ENCODE data around the gene UVSSA. TPM values are rescaled to one million over a fixed set of nuclear protein-coding genes. Genes with fewer than 3 reads are reported as not detected.

Gene UVSSA
- total RNA-seq, 1 donor from 2014 or later, result 22.8 TPM

DNA sequence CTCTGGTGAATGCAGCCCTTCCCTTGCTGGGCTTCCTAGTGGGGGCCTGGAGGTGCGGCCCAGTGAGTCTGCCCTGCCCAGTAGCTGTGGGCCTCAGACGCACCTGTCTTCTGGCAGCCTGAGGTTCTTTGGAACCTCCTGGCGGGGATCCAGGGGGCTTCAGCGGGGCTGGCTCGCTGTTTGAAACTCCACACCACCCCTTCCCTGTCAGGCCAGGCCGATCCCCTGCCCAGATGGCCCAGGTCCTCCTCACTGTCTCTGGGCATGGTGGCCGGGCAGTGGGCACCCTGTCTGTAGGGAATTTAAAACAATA lies 69.9 kb downstream of the UVSSA start:
- H3K36me3 Mint-ChIP-seq (ENCODE audit: low read depth), result no peaks in the 10 kb centered on the region
- H3K9me3 Mint-ChIP-seq, result no peaks in the 10 kb centered on the region
- no peaks in the 10 kb centered on the region for H3K4me1 Mint-ChIP-seq
- no peak overlapping the region for H3K27ac Mint-ChIP-seq (ENCODE audit: unreplicated experiment)
- DNase-seq (ENCODE audit: low read depth, low spot score), result no peak
- no peak for TF ChIP-seq CTCF (conservative IDR thresholded peaks at IDR 0.05)
- no peak overlapping the region for H3K4me3 Mint-ChIP-seq
- peaks cover 46% of the 10 kb centered on the region for H3K27me3 Mint-ChIP-seq (ENCODE audit: low read depth)

DNA sequence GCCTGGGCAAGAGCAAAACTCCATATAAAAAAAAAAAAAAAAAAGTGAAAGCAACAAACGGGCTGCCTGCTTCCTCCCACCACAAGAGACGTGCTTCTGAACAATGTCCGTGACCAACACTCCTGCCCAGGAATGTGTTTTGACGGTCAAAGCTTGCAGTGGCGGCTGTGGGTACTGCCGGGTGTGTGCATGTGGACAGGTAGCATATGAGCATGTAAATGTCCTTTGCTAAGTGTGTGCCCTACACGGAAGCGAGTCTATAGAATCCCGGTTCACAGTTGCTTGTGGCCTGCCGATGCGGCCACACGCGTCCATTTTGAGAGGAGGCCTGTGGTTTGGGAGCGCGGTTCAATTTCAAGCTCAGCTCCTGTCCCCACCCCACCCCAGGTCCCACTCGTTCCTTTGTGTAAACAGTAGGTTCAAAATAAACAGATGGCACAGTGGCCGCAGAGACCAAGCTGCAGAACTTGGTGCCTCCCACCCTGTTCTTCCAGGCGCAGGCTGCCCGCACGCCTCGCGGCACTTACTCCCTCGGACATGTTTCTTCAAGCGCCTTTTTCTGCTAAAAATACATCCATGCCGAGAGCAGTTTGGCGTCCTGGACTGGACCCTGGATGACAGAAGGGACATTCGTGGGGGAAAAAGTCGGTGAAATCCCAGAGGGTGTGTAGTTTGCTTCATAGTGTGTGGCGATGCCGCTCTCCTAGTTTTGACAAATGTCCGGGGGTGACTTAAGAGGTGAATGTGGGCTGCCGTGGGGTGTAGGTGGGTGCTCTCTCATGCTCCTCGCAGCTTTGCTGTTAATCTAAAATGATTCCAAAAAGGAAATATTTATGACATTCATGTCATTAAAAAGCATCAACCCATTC lies 70.7 kb downstream of the UVSSA start:
- Mint-ChIP-seq H3K36me3 (ENCODE audit: low read depth) (no peaks in the 10 kb centered on the region), H3K4me3 (no peak overlapping the region), H3K9me3 (no peaks in the 10 kb centered on the region), H3K27me3 (ENCODE audit: low read depth) (peaks cover 49% of the 10 kb centered on the region), H3K4me1 (no peaks in the 10 kb centered on the region), H3K27ac (ENCODE audit: unreplicated experiment) (no peak overlapping the region)
- DNase-seq (ENCODE audit: low read depth, low spot score), result no peak
- TF ChIP-seq CTCF (conservative IDR thresholded peaks at IDR 0.05), result peak; percentile 28

GRCh38 chr4:1418494-1419285 lies 71.7 kb downstream of the UVSSA start:
- no peak overlapping the region for H3K27ac Mint-ChIP-seq (ENCODE audit: unreplicated experiment)
- H3K4me1 Mint-ChIP-seq, result no peaks in the 10 kb centered on the region
- no peaks in the 10 kb centered on the region for H3K36me3 Mint-ChIP-seq (ENCODE audit: low read depth)
- DNase-seq (ENCODE audit: low read depth, low spot score), result no peak
- no peaks in the 10 kb centered on the region for H3K9me3 Mint-ChIP-seq
- no peak overlapping the region for H3K4me3 Mint-ChIP-seq
- H3K27me3 Mint-ChIP-seq (ENCODE audit: low read depth), result peaks cover 51% of the 10 kb centered on the region
- no peak for TF ChIP-seq CTCF (conservative IDR thresholded peaks at IDR 0.05)

DNA sequence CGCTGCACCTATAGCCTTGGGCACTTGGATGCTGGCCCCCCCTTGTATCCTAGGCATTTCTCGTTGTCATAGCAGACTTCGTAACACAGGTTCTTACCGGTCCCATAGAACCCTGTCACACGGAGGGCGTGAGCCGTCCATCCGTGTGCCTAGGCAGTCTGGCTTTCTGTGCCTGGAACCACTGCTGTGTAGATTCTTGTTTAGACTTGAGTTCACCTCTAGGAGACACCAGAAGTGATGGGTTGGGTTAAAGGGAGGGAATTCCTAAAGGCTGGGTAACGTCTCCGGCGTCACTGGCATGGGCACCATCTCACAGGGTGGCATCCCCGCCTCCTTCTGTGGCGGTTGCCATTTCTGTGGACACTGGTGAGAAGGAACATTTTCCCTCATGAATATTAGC lies 72.7 kb downstream of the UVSSA start:
- Mint-ChIP-seq H3K9me3 (no peaks in the 10 kb centered on the region), H3K36me3 (ENCODE audit: low read depth) (no peaks in the 10 kb centered on the region), H3K4me3 (no peak overlapping the region), H3K4me1 (no peaks in the 10 kb centered on the region), H3K27me3 (ENCODE audit: low read depth) (peaks cover 59% of the 10 kb centered on the region), H3K27ac (ENCODE audit: unreplicated experiment) (no peak overlapping the region)
- TF ChIP-seq CTCF (conservative IDR thresholded peaks at IDR 0.05), result no peak
- no peak for DNase-seq (ENCODE audit: low read depth, low spot score)

GRCh38 chr4:1421657-1422056 lies 74.6 kb downstream of the UVSSA start:
- no peak for DNase-seq (ENCODE audit: low read depth, low spot score)

More at GRCh38 chr4:1421657-1422056, 74.6 kb downstream of the UVSSA start:
- H3K4me1 Mint-ChIP-seq, result no peaks in the 10 kb centered on the region
- TF ChIP-seq CTCF (conservative IDR thresholded peaks at IDR 0.05), result no peak
- H3K4me3 Mint-ChIP-seq, result no peak overlapping the region
- H3K27me3 Mint-ChIP-seq (ENCODE audit: low read depth), result peaks cover 59% of the 10 kb centered on the region
- H3K27ac Mint-ChIP-seq (ENCODE audit: unreplicated experiment), result no peak overlapping the region
- H3K36me3 Mint-ChIP-seq (ENCODE audit: low read depth), result no peaks in the 10 kb centered on the region
- H3K9me3 Mint-ChIP-seq, result no peaks in the 10 kb centered on the region

Measured in neural crest cell (in vitro differentiated cells).